BJ (cell line): Measurements from ENCODE around the gene BPGM. TPM values are rescaled to one million over a fixed set of nuclear protein-coding genes. Genes with fewer than 3 reads are reported as not detected.

Experiments used
- CTCF ChIA-PET: fragments of 350-600 bp; formaldehyde crosslinking; extraction: SDS; loops from one replicate; lab custom pipeline; 2021; ENCODE audit warnings: antibody characterized with exemption, inconsistent platforms; lab: Yijun Ruan, JAX
- POLR2A ChIA-PET: fragments of 300-600 bp; sonication (Branson Sonifier 250); formaldehyde crosslinking; extraction: SDS; loops from one replicate; lab custom pipeline; 2021; ENCODE audit warnings: antibody characterized with exemption; lab: Charles Lee
- DNase-seq: peaks from one replicate; pipeline ENCODE4 v3.0.0-alpha.2; 2011; ENCODE audit warnings: low read depth
- H3K27me3 ChIP-seq: 2 replicates; pipeline ENCODE4 v1.6.0; 2011; ENCODE audit warnings: low read length; ENCODE audit not compliant: control insufficient read depth, insufficient read depth
- H3K36me3 ChIP-seq: 2 replicates; pipeline ENCODE4 v1.5.1; 2011; ENCODE audit warnings: low read length; ENCODE audit not compliant: control insufficient read depth, insufficient read depth
- H3K4me3 ChIP-seq: 2 replicates; pipeline ENCODE4 v1.5.1; 2011; ENCODE audit warnings: low read depth, mild to moderate bottlenecking, control low read depth, low read length
- CTCF ChIP-seq: IDR thresholded peaks from 2 replicates; pipeline ENCODE4 v1.5.1; 2011; ENCODE audit warnings: low read depth, mild to moderate bottlenecking, control low read depth, inconsistent platforms, low read length, moderate library complexity; ENCODE audit not compliant: insufficient read depth
- polyA plus RNA-seq: library from polyadenylated mRNA; depleted of rRNA; stranded (reverse); fragments of >200 nt; gene quantifications from 2 replicates; pipeline ENCODE4 v1.2.3, GENCODE V29; 2011

Gene BPGM
- polyA plus RNA-seq, 1 experiment: 14.1 TPM

- Histone ChIP-seq H3K36me3 (no peaks in the 10 kb centered on the region), H3K27me3 (no peaks in the 10 kb centered on the region), H3K4me3 (no peak overlapping the region)
- ChIA-PET CTCF (interaction anchor here (0.6 to 2.1 kb wide), 7 partner anchors 9 to 946 kb away, joined by 3 to 7 read pairs (median 4); no protein-coding TSS in a partner anchor), POLR2A (interaction anchor here (0.6 kb wide), 1 partner anchor 855 kb away, joined by 13 read pairs; no protein-coding TSS in a partner anchor)
- TF ChIP-seq CTCF: no peak
- DNase-seq: no peak
These were observed 1.8 kb downstream of the BPGM start for GRCh38 chr7:134648456-134648855.

GRCh38 chr7:134649226-134649775 lies 2.6 kb downstream of the BPGM start:
- no peak for TF ChIP-seq CTCF
- no peak for DNase-seq
- no peak overlapping the region for H3K4me3 ChIP-seq
- no peaks in the 10 kb centered on the region for H3K36me3 ChIP-seq
- H3K27me3 ChIP-seq: no peaks in the 10 kb centered on the region
- ChIA-PET POLR2A (no interaction called here), CTCF (interaction anchor here (1.2 to 1.3 kb wide), 2 partner anchors 15 to 20 kb away, joined by 3 to 4 read pairs; no protein-coding TSS in a partner anchor)

- Histone ChIP-seq H3K36me3 (no peaks in the 10 kb centered on the region), H3K4me3 (no peak overlapping the region), H3K27me3 (no peaks in the 10 kb centered on the region)
- DNase-seq: no peak
- ChIA-PET POLR2A (interaction anchor here (0.5 kb wide), 1 partner anchor 95 kb away, joined by 3 read pairs; no protein-coding TSS in a partner anchor), CTCF (interaction anchor here (1.2 kb wide), 1 partner anchor 18 kb away, joined by 3 read pairs; no protein-coding TSS in a partner anchor)
- TF ChIP-seq CTCF: no peak
These were observed 5.3 kb downstream of the BPGM start for GRCh38 chr7:134651991-134652390.

GRCh38 chr7:134654104-134654775 lies 7.6 kb downstream of the BPGM start:
- no peaks in the 10 kb centered on the region for H3K36me3 ChIP-seq
- ChIA-PET POLR2A (no interaction called here), CTCF (interaction anchor here (0.6 kb wide), 1 partner anchor 21 kb away, joined by 3 read pairs; no protein-coding TSS in a partner anchor)
- H3K4me3 ChIP-seq: no peak overlapping the region
- no peak for DNase-seq
- no peak for TF ChIP-seq CTCF
- H3K27me3 ChIP-seq: no peaks in the 10 kb centered on the region

GRCh38 chr7:134657526-134657925 lies 10.9 kb downstream of the BPGM start:
- POLR2A ChIA-PET: no interaction called here
- Histone ChIP-seq H3K4me3 (no peak overlapping the region), H3K27me3 (no peaks in the 10 kb centered on the region), H3K36me3 (no peaks in the 10 kb centered on the region)
- CTCF ChIA-PET: interaction anchor here (0.7 to 1.4 kb wide), 4 partner anchors 23 to 1015 kb away, joined by 3 to 6 read pairs (median 4); no protein-coding TSS in a partner anchor
- DNase-seq: no peak
- no peak for TF ChIP-seq CTCF
